Smooth muscle cell (in vitro differentiated cells): ENCODE measurements around the gene ARHGAP10. TPM values are rescaled to one million over a fixed set of nuclear protein-coding genes. Genes with fewer than 3 reads are reported as not detected.
"Not testable (repeated sequence)": the region's sequence is repeated elsewhere in the genome, so short reads cannot be mapped to it uniquely, and the experiment has no call there.

ENCODE experiments used
- DNase-seq: peaks from one replicate; lab custom pipeline; 2025; ENCODE audit not compliant: unreplicated experiment; lab: John Stamatoyannopoulos, UW
- H2AFZ ChIP-seq: fragments of 200-600 bp; sonication (generic); 2 replicates; pipeline ENCODE4 v1.6.0; 2016; ENCODE audit warnings: antibody characterized with exemption, low read depth, mild to moderate bottlenecking
- H3F3A ChIP-seq: fragments of 200-600 bp; sonication (generic); 2 replicates; pipeline ENCODE4 v1.6.0; 2017; ENCODE audit warnings: antibody characterized with exemption, low read depth
- H3K27ac ChIP-seq: fragments of 200-600 bp; sonication (generic); 2 replicates; pipeline ENCODE4 v1.5.1; 2016; ENCODE audit warnings: low read depth, mild to moderate bottlenecking
- H3K27me3 ChIP-seq: fragments of 200-600 bp; sonication (generic); 2 replicates; pipeline ENCODE4 v1.6.1; 2016; ENCODE audit warnings: low read depth, mild to moderate bottlenecking
- H3K36me3 ChIP-seq: fragments of 200-600 bp; sonication (generic); 2 replicates; pipeline ENCODE4 v1.5.1; 2016; ENCODE audit warnings: low read depth
- H3K4me1 ChIP-seq: fragments of 200-600 bp; sonication (generic); 2 replicates; pipeline ENCODE4 v1.5.1; 2016; ENCODE audit warnings: low read depth
- H3K4me2 ChIP-seq: fragments of 200-600 bp; sonication (generic); 2 replicates; pipeline ENCODE4 v1.6.0; 2016; ENCODE audit warnings: mild to moderate bottlenecking
- H3K4me3 ChIP-seq: fragments of 200-600 bp; sonication (generic); 2 replicates; pipeline ENCODE4 v1.5.1; 2016; ENCODE audit warnings: mild to moderate bottlenecking
- H3K79me2 ChIP-seq: fragments of 200-600 bp; sonication (generic); 2 replicates; pipeline ENCODE4 v1.6.0; 2016; ENCODE audit warnings: low read depth, mild to moderate bottlenecking
- H3K9ac ChIP-seq: fragments of 200-600 bp; sonication (generic); 2 replicates; pipeline ENCODE4 v1.6.0; 2016; ENCODE audit warnings: low read depth
- H3K9me3 ChIP-seq: fragments of 200-600 bp; sonication (generic); replicated peaks from 2 replicates; pipeline ENCODE4 v1.5.1; 2016; ENCODE audit warnings: low read depth
- H4K20me1 ChIP-seq: fragments of 200-600 bp; sonication (generic); 2 replicates; pipeline ENCODE4 v1.6.0; 2016; ENCODE audit warnings: low read depth
- WGBS: methylation state at CpG from one replicate; pipeline ENCODE4 v1.1.7; 2016; ENCODE audit warnings: low lambda C conversion rate; 5-methylcytosine and 5-hydroxymethylcytosine counted together
- polyA plus RNA-seq: library from polyadenylated mRNA; unstranded; fragments of >200 nt; fragmentation: Nextera tagmentation; extraction: Ambion mirVana; gene quantifications from 2 replicates; pipeline ENCODE4 v1.2.1, GENCODE V29; 2016
- total RNA-seq: library from RNA; depleted of rRNA; stranded (reverse); fragments of >200 nt; gene quantifications from 2 replicates; pipeline ENCODE4 v1.2.3, GENCODE V29; 2014
- TF ChIP-seq, protein P1 (sequence below): fragments of 200-600 bp; sonication (generic); IDR thresholded peaks from 2 replicates; pipeline ENCODE4 v1.5.1; 2017; ENCODE audit warnings: borderline replicate concordance, mild to moderate bottlenecking, antibody characterized with exemption; ENCODE audit not compliant: insufficient read depth, poor library complexity, severe bottlenecking

Gene ARHGAP10
- total and polyA plus RNA-seq, 2 experiments from 2014 or later, result 6.2 to 11.6 TPM

DNA sequence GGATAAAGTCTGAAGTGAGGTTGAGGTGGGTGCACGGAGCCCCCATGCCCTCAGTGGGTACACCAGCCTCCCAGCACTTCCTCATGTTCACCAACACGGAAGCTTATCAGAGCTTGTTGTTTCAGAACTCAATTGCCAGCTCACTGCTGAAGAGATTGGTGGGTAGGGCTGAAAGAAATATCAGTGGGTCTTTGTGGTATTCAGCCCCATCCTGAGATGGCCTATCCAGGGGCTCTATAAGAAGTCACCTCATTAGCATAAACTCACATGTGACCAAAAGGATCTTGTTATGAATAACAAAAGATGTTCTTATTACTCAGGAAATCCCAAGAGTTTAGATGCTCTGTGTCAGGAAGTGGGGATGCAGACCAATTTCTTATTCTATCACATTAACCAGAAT is 177.3 kb downstream of the ARHGAP10 start:
- no peak for DNase-seq
- Histone ChIP-seq H3K4me1 (no peaks in the 10 kb centered on the region), H2AFZ (no peak overlapping the region), H4K20me1 (no peaks in the 10 kb centered on the region), H3K27ac (no peak overlapping the region), H3K9ac (no peak overlapping the region), H3K36me3 (no peaks in the 10 kb centered on the region), H3K27me3 (no peaks in the 10 kb centered on the region), H3K79me2 (no peaks in the 10 kb centered on the region), H3K4me3 (no peak overlapping the region), H3K4me2 (no peak overlapping the region), H3K9me3 (no peaks in the 10 kb centered on the region), H3F3A (no peaks in the 10 kb centered on the region)
- TF ChIP-seq, protein P1, sequence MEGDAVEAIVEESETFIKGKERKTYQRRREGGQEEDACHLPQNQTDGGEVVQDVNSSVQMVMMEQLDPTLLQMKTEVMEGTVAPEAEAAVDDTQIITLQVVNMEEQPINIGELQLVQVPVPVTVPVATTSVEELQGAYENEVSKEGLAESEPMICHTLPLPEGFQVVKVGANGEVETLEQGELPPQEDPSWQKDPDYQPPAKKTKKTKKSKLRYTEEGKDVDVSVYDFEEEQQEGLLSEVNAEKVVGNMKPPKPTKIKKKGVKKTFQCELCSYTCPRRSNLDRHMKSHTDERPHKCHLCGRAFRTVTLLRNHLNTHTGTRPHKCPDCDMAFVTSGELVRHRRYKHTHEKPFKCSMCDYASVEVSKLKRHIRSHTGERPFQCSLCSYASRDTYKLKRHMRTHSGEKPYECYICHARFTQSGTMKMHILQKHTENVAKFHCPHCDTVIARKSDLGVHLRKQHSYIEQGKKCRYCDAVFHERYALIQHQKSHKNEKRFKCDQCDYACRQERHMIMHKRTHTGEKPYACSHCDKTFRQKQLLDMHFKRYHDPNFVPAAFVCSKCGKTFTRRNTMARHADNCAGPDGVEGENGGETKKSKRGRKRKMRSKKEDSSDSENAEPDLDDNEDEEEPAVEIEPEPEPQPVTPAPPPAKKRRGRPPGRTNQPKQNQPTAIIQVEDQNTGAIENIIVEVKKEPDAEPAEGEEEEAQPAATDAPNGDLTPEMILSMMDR, result no peak
- WGBS, result 66% methylated on average over 2 of the region's 2 CpGs

DNA sequence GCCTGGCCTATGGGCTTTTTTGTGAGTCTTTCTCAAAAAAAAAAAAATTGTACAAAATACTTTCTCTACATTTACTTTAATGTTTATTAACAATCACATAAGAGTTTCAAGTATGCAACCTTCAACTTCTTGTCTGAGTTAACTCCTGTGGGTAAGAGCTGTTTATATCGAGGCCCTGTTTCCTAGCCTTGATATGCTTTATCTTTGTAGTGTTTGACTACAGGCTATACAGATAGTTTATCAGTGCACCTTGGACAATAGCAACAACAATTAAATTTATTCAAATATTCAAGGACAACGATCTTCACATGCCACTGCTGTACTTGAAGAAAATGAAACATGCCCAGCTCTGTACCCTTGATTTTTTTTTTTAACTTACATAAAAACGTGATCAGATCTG is 178.4 kb downstream of the ARHGAP10 start:
- no peak for DNase-seq
- Histone ChIP-seq H3K4me3 (no peak overlapping the region), H3K79me2 (no peaks in the 10 kb centered on the region), H3K27me3 (no peaks in the 10 kb centered on the region), H3K9me3 (no peaks in the 10 kb centered on the region), H3K27ac (no peak overlapping the region), H3F3A (no peaks in the 10 kb centered on the region), H3K36me3 (no peaks in the 10 kb centered on the region), H2AFZ (no peak overlapping the region), H3K9ac (no peak overlapping the region), H3K4me2 (no peak overlapping the region), H3K4me1 (no peaks in the 10 kb centered on the region), H4K20me1 (no peaks in the 10 kb centered on the region)
- TF ChIP-seq, protein P1, result no peak
- 86% methylated on average over 3 of the region's 3 CpGs for WGBS

DNA sequence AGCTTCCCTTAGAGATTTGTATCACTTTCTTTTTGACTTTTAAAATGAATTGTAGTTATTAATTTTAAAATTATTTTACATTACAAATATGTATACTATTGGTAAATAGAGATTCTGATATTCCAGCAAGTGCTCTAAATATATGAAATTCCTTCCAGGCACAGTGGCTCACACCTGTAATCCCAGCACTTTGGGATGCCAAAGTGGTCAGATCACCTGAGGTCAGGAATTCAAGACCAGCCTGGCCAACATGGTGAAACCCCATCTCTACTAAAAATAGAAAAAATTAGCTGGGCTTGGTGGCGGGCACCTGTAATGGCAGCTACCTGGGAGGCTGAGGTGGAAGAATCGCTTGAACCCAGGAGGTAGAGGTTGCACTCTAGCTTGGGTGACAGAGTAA is 180.2 kb downstream of the ARHGAP10 start:
- not testable (repeated sequence) for H3F3A ChIP-seq, DNase-seq, H3K4me1 ChIP-seq, H3K9ac ChIP-seq, H3K9me3 ChIP-seq, H3K4me3 ChIP-seq, H3K27ac ChIP-seq, H3K4me2 ChIP-seq, H3K79me2 ChIP-seq, H3K36me3 ChIP-seq, H4K20me1 ChIP-seq, H3K27me3 ChIP-seq, H2AFZ ChIP-seq
- 100% methylated on average over 2 of the region's 2 CpGs for WGBS

DNA sequence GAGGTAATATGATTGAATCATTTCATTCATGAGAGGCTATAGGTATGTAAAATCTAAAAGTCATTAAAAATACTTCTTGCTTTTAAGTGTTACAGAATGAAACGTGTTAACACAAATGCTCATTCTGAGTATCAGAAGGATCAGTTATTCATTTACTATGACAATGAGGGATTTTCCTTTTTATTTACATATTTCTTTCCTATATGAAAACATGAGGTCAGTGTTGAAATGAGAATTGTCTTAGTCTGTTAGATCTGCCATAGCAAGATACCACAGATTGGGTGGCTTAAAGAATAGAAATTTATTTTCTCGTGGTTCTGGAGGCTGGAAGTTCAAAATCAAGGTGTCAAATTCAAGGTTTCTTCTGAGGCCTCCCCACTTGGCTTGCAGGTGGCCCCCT is 181.2 kb downstream of the ARHGAP10 start:
- no peaks in the 10 kb centered on the region for H3K27me3 ChIP-seq
- no peak overlapping the region for H3K4me3 ChIP-seq
- H3K27ac ChIP-seq, result no peak overlapping the region
- no peaks in the 10 kb centered on the region for H3K4me1 ChIP-seq
- 98% methylated on average over 2 of the region's 2 CpGs for WGBS
- no peak overlapping the region for H3K9ac ChIP-seq
- TF ChIP-seq, protein P1, result no peak
- H4K20me1 ChIP-seq, result no peaks in the 10 kb centered on the region
- no peaks in the 10 kb centered on the region for H3K36me3 ChIP-seq
- no peaks in the 10 kb centered on the region for H3F3A ChIP-seq
- DNase-seq, result no peak
- no peaks in the 10 kb centered on the region for H3K9me3 ChIP-seq
- H3K79me2 ChIP-seq, result no peaks in the 10 kb centered on the region
- H2AFZ ChIP-seq, result no peak overlapping the region
- H3K4me2 ChIP-seq, result no peak overlapping the region
